Neural cell (in vitro differentiated cells): ENCODE results near the gene DCAF8. TPM values are rescaled to one million over a fixed set of nuclear protein-coding genes. Genes with fewer than 3 reads are reported as not detected.

ENCODE experiments used
- H2AFZ ChIP-seq: fragments of 200-600, 300-800 bp; sonication (generic), shearing (Covaris generic); 2 replicates; pipeline ENCODE4 v1.6.0; 2014; ENCODE audit warnings: low read depth, mild to moderate bottlenecking, antibody characterized with exemption, low read length, moderate library complexity
- H3F3A ChIP-seq: fragments of 200-600 bp; shearing (Covaris generic); 2 replicates; pipeline ENCODE4 v1.6.1; 2016; ENCODE audit warnings: mild to moderate bottlenecking, moderate library complexity, mixed read lengths, antibody characterized with exemption, low read length; ENCODE audit not compliant: insufficient read depth, poor library complexity, severe bottlenecking
- H3K27ac ChIP-seq: fragments of 200-600, 300-800 bp; sonication (generic), shearing (Covaris generic); 2 replicates; pipeline ENCODE4 v1.5.1; 2014; ENCODE audit warnings: mild to moderate bottlenecking, low read length, moderate library complexity
- H3K27me3 ChIP-seq: fragments of 300-800, 200-600 bp; sonication (generic), shearing (Covaris generic); 2 replicates; pipeline ENCODE4 v1.6.0; 2014; ENCODE audit warnings: mild to moderate bottlenecking, low read depth, low read length, moderate library complexity; ENCODE audit not compliant: insufficient read depth
- H3K36me3 ChIP-seq: fragments of 300-800, 200-600 bp; sonication (generic), shearing (Covaris generic); 2 replicates; pipeline ENCODE4 v1.5.1; 2014; ENCODE audit warnings: mild to moderate bottlenecking, antibody characterized with exemption, low read length, moderate library complexity; ENCODE audit not compliant: insufficient read depth
- H3K4me2 ChIP-seq: fragments of 300-800, 200-600 bp; sonication (generic), shearing (Covaris generic); 2 replicates; pipeline ENCODE4 v1.6.0; 2014; ENCODE audit warnings: mild to moderate bottlenecking, low read length
- H3K4me3 ChIP-seq: fragments of 300-800, 200-600 bp; sonication (generic), shearing (Covaris generic); 2 replicates; pipeline ENCODE4 v1.5.1; 2014; ENCODE audit warnings: mild to moderate bottlenecking, low read length, moderate library complexity
- H3K79me2 ChIP-seq: fragments of 200-600 bp; shearing (Covaris generic); replicated peaks from 2 replicates; pipeline ENCODE4 v1.6.0; 2014; ENCODE audit warnings: mild to moderate bottlenecking, low read length, moderate library complexity; ENCODE audit not compliant: insufficient read depth
- H3K9ac ChIP-seq: fragments of 300-800, 200-600 bp; sonication (generic), shearing (Covaris generic); 2 replicates; pipeline ENCODE4 v1.6.1; 2016; ENCODE audit warnings: mild to moderate bottlenecking, low read length, mixed read lengths
- H3K9me2 ChIP-seq: fragments of 200-600 bp; shearing (Covaris generic); 2 replicates; pipeline ENCODE4 v1.6.1; 2016; ENCODE audit warnings: mild to moderate bottlenecking, low read length, mixed read lengths; ENCODE audit not compliant: insufficient read depth
- H3K9me3 ChIP-seq: fragments of 200-600, 300-800 bp; sonication (generic), shearing (Covaris generic); 2 replicates; pipeline ENCODE4 v1.6.1; 2016; ENCODE audit warnings: mild to moderate bottlenecking, mixed run types, low read length, moderate library complexity, mixed read lengths
- H4K20me1 ChIP-seq: fragments of 200-600 bp; shearing (Covaris generic); 2 replicates; pipeline ENCODE4 v1.6.1; 2016; ENCODE audit warnings: mild to moderate bottlenecking, mixed run types; ENCODE audit not compliant: insufficient read depth
- CTCF ChIP-seq: fragments of 450-650 bp; IDR thresholded peaks from 2 replicates; pipeline ENCODE4 v1.5.1; 2014; ENCODE audit warnings: antibody characterized with exemption, mild to moderate bottlenecking, moderate library complexity; ENCODE audit not compliant: poor library complexity, severe bottlenecking
- EP300 ChIP-seq: fragments of 450-650 bp; conservative IDR thresholded peaks from 2 replicates; pipeline ENCODE4 v1.6.1; 2014; ENCODE audit warnings: antibody characterized with exemption, mild to moderate bottlenecking, moderate library complexity; ENCODE audit not compliant: poor library complexity, severe bottlenecking
- EZH2 ChIP-seq: fragments of 200-600, 300-800 bp; shearing (Covaris generic), sonication (generic); IDR thresholded peaks from 2 replicates; pipeline ENCODE4 v1.6.1; 2014; ENCODE audit warnings: antibody characterized with exemption, low read length, borderline replicate concordance, mild to moderate bottlenecking; ENCODE audit not compliant: insufficient read depth, poor library complexity, severe bottlenecking
- MXI1 ChIP-seq: fragments of 450-650 bp; conservative IDR thresholded peaks from 2 replicates; pipeline ENCODE4 v1.6.1; 2014; ENCODE audit warnings: antibody characterized with exemption, mild to moderate bottlenecking; ENCODE audit not compliant: poor library complexity, severe bottlenecking
- POLR2AphosphoS5 ChIP-seq: IDR thresholded peaks from 2 replicates; pipeline ENCODE4 v1.6.1; 2012
- RAD21 ChIP-seq: fragments of 450-650 bp; conservative IDR thresholded peaks from 2 replicates; pipeline ENCODE4 v1.6.1; 2014; ENCODE audit warnings: antibody characterized with exemption, mild to moderate bottlenecking, moderate library complexity
- REST ChIP-seq: IDR thresholded peaks from 2 replicates; pipeline ENCODE4 v1.6.1; 2012; ENCODE audit warnings: borderline replicate concordance
- SMC3 ChIP-seq: fragments of 450-650 bp; conservative IDR thresholded peaks from 2 replicates; pipeline ENCODE4 v1.6.1; 2014; ENCODE audit warnings: antibody characterized with exemption, mild to moderate bottlenecking, moderate library complexity; ENCODE audit not compliant: poor library complexity
- TAF1 ChIP-seq: IDR thresholded peaks from 2 replicates; pipeline ENCODE4 v1.6.1; 2012; ENCODE audit warnings: low read depth
- polyA plus RNA-seq: library from polyadenylated mRNA; depleted of rRNA; stranded (reverse); fragments of >200 nt; gene quantifications from 2 replicates; pipeline ENCODE4 v1.2.3, GENCODE V29; 2014

Gene DCAF8
- polyA plus RNA-seq, 1 donor from 2014 or later = 153 TPM

- Histone ChIP-seq H4K20me1 (no peaks in the 10 kb centered on the region), H3F3A (no peaks in the 10 kb centered on the region), H3K4me2 (no peak overlapping the region), H3K9me2 (no peaks in the 10 kb centered on the region), H3K27me3 (no peaks in the 10 kb centered on the region), H3K79me2 (no peaks in the 10 kb centered on the region), H3K9ac (no peak overlapping the region), H3K27ac (no peak overlapping the region), H2AFZ (no peak overlapping the region), H3K4me3 (no peak overlapping the region), H3K36me3 (no peaks in the 10 kb centered on the region), H3K9me3 (no peaks in the 10 kb centered on the region)
- TF ChIP-seq EP300 (no peak), TAF1 (no peak), MXI1 (no peak), REST (no peak), POLR2AphosphoS5 (no peak), SMC3 (no peak), EZH2 (no peak), CTCF (no peak), RAD21 (no peak)
Observed at GRCh38 chr1:160186246-160186645, 76.1 kb downstream of the DCAF8 start.

GRCh38 chr1:160179336-160179735 lies 83.0 kb downstream of the DCAF8 start:
- H3K36me3 ChIP-seq = no peaks in the 10 kb centered on the region
- H3K27ac ChIP-seq = no peak overlapping the region
- H3K9ac ChIP-seq = no peak overlapping the region
- no peaks in the 10 kb centered on the region for H4K20me1 ChIP-seq
- H2AFZ ChIP-seq = no peak overlapping the region
- no peaks in the 10 kb centered on the region for H3K9me3 ChIP-seq
- TF ChIP-seq MXI1 (no peak), RAD21 (no peak), EZH2 (no peak), SMC3 (no peak), POLR2AphosphoS5 (no peak), REST (no peak), TAF1 (no peak), CTCF (no peak), EP300 (no peak)
- H3K79me2 ChIP-seq = no peaks in the 10 kb centered on the region
- no peak overlapping the region for H3K4me3 ChIP-seq
- H3K9me2 ChIP-seq = no peaks in the 10 kb centered on the region
- no peak overlapping the region for H3K4me2 ChIP-seq
- no peaks in the 10 kb centered on the region for H3F3A ChIP-seq
- no peaks in the 10 kb centered on the region for H3K27me3 ChIP-seq
